ENCODE results near the gene OR10J1.
"Not testable (repeated sequence)": the region's sequence is repeated elsewhere in the genome, so short reads cannot be mapped to it uniquely, and the experiment has no call there.

Gene OR10J1, protein sequence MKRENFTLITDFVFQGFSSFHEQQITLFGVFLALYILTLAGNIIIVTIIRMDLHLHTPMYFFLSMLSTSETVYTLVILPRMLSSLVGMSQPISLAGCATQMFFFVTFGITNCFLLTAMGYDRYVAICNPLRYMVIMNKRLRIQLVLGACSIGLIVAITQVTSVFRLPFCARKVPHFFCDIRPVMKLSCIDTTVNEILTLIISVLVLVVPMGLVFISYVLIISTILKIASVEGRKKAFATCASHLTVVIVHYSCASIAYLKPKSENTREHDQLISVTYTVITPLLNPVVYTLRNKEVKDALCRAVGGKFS

DNA sequence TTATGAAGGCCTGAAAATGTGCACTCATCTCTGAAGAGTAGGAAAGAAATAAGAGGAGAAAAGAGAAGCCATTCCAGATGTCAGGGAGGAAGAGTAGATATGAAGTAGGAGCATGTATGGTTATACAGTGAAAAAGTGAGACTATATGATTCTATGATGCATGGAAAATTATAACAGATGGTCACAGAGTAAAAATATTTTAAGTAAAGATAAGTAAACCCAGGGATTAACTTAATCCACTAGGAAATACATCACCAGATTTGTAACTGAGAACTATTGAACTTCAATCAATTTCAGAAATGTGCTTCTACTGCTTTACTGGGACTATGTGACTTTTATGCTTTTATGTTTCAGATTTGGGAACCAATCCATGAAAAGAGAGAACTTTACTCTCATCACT lies at the start of gene OR10J1:
OR10J1 (plus strand) TSS at position 301 of the 400 bp plus-strand sequence; CDS start at position 371, 70 bp downstream.
- no peak for DNase-seq (ENCODE audit: low read depth in 3 of 3)

DNA sequence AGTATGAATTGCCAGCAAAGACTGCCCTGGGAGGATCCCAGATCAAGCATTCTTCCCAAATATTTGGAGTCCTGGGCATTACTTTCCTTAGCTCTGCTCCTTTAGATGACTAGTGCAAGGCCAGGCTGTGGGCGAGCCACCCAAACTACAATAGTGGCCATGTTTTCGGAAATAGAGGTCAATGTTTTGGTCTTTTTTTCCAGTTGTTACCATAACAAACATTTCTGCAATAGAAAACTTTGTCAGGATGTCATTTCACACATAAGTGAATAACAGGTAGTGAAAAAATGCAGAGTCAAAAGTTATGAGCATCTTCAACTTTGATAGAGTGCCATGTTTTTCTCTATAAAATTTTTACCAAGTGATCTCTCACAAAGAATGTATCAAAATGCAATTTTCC lies 32.7 kb upstream of the OR10J1 start:
- DNase-seq (ENCODE audit: low read depth in 3 of 3), result no peak

DNA sequence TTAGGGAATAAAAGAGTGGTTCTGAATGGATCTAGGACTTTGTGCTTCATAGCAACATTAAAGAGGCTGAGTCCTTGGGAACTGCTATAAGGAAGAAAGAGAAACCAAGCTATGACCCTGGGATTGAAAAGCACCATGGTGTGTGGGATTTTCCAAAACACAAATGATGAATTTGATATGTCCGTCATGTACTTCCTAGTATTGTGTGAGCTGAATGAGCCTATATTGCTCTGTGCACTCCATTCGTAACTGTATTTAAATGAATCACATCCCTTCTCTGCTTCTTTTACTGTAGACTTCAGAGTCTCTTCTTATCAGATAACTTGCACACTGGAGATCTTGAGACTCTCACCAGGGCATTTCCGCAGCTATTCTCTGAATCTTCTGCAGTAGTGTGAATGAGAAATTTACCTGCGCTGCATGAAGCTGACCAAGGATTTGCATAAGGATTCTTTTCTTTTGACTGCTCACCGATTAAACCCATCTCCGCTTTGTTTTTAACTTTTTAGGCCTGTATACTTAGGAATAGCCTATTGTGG lies 30.6 kb upstream of the OR10J1 start:
- DNase-seq (ENCODE audit: low read depth in 3 of 3), result no peak

DNA sequence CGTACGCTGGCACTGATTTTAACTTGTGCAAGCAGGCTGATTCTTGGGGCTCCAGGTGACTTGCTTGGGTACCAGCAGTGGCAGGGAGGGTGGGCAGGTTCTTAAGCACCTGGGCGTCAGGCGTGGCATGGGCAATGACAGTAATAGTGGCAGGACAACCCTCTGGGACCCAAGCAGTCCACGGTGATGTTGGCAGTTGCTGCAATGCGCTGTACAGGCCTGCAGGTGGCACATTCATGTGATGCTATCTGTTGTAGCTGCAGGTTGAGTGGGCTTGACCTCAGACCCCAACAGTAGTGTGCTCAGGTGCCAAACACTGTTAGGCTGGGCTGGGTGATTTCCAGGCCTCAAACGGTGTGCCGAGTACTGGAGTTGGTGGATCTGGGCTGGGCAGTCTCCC lies 17.7 kb upstream of the OR10J1 start:
- no peak for DNase-seq (ENCODE audit: low read depth in 3 of 3)

DNA sequence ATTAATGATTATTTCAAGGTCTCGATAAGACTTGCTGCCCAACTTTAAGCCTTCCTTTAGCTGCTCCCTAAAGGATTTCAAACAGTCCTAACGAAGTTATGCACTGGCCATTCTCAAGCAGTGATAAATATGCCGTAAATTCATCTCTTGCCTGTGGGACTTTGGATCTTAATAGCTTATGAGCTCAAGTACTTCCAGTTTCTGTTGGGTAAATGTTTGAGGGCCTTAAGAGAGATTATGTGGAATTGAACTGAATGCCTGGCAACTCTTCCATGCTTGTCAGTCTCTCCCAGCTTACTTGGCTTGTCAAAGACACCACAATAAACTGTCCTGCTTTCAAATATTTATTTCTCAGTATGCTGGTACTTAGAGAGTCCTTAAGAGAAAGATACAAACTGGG lies 11.0 kb upstream of the OR10J1 start:
- no peak for DNase-seq (ENCODE audit: low read depth in 3 of 3)

DNA sequence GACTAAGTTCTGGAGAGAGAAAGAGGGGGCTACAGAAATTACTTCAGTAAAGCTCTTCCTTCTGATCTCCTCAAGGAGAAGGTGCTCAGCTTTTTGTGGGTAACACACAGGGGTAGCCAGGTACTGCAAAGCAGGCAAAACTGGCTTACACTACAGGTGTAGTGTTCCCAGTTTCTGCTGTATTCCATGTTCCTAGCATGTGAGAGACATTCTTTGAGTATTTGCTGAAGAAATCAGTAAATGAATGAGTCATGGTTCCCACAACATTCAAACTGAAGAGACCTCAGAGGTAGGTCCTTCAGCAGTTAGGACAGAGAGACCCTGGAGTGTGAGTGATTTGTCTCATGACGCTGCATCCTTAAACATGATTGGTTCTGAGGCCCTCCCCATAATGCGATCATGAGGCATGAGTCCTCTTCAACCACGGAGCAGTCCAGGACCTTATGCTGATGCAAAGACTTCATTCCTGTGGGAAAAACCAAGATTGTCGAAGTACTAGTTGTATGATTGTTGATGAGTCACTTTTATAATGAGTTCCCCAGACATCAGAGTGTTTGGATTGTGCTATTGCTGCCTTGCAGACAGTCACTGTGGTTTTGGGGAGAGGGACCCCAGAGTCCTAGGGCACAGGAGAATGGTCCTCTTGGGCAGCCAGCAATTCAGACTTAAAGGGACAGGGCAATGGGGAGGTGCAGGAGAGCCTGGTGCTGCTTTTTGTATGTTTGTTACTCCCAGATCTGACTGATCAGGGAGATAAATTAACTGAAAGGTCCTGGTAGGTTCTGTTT lies 10.3 kb upstream of the OR10J1 start:
- no peak for DNase-seq (ENCODE audit: low read depth in 3 of 3)

DNA sequence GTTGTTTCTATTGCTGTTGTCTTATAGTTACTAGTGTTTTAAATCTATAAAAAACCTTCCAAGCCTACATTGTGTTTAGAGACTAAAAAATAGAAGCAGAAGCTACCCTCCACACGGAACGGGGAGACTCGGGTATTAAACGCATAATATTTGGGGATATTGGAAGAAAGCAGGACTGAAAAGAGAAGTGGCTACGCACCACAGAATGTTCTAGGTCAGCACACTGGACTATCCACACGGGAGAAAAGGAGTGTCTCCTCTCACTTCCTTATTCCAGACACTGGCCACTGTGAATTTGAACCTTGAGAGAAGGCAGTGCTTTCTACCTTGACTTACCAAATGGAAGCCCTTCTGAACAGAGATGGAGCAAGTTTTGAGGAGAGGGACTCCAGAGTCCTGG lies 8.5 kb upstream of the OR10J1 start:
- DNase-seq (ENCODE audit: low read depth in 3 of 3), result no peak

DNA sequence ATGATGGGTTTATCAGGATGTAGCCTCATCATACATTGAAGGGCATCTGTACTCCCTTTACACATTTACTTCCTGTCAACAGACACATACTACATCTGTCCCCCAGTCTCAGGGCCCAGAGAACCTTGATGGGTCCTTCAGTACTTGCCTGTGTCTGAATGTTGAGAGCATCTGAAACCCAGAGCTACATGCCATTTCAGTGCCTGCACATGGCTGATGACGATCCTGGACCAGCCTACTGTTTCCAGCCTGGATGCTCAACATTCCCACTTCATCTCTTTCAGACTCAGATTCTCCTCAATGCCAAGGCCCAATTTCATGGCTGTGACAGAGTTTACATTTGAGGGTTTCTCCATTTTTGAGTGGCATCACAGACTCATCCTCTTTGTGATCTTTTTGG lies 7.6 kb upstream of the OR10J1 start, which contains the start of gene OR10J4:
OR10J4 (plus strand) TSS at position 301 of the 400 bp plus-strand sequence.
- no peak for DNase-seq (ENCODE audit: low read depth in 3 of 3)

DNA sequence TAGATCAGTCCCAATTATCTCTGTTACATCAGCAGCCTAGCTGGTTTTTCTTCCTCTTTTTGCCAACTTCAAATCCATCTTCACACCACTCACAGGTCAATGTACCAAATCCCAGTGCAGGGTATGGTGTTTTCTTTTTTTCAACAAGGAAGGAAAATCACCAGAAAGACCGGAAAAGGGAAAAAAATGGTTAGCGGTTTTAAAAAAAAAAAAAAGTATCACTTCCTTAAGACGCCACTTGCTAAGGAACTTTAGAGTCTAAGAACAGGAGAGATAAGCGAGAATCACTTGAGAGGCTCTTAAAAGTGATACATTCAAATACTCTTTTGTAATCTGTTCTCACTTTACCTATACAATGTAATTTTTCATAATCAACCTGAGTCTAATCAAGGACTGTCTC lies 3.1 kb upstream of the OR10J1 start:
- no peak for DNase-seq (ENCODE audit: low read depth in 3 of 3)

DNA sequence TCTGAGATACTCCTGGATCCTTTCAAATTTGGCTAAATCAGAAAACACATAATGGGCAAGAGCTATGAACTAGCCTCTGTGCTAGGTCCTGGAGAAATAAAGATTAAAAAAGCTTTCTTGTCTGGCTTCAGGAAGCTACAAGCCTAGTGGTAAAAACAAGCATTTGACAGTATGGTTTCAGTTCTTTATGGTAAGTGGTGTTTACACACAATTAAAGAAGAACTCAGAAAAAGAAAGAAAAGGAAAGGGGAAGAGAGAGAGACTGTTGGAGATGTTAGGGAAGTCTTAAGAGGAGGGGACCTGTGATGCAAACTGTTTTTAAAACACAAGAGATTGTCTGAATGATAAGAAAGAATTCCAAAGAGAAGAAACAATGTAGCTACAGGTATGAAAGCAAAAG lies 1.8 kb downstream of the OR10J1 start:
- DNase-seq (ENCODE audit: low read depth in 3 of 3), result no peak

DNA sequence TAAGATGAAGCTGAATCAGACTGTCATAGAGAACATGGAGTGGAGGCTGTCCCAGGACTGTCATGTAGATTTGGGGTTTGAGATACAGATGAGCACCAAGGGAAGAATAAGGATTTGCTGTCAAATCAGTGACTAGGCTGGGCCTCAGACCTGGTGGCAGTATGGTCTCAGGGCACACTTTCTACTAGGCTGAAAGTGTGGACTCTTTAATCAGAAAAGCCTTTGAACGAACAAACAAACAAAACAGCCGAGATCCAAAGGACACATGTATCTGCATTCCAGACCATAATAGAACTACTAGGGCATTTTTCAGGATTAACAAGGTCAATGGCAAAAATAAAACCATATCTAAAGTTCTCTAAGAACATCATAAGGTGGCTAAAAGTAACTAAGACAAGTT lies 2.9 kb downstream of the OR10J1 start:
- no peak for DNase-seq (ENCODE audit: low read depth in 3 of 3)

DNA sequence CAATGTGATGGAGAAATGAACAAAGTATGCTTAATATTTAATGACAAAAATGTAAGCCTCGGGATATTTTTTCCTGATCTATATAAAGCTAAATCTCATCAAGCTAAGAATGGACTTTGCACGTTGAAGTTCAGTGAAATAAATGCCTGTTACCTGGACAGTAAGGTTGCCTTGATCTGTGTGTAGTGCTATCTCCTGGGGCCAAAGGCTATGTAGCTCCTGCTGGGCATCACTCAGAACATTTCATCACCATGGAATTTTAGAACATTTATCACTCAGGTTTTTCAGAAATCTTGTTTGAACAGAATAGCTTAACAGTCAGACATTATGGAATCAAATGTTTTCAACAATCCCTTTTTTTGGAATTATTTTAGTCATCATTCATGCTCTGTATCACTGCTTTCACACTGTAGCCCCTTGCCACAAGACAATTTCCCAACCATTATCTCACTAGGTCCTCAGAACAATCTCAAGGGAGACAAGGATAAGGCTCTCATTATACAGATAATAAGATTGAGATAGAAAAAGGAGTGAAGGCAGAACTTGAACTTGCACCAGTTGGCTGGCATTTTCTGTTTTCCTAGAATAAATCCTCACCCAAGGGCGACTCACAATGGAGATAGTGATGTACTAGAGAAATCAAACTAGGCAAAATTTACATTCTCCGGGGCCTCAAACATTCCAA lies 3.7 kb downstream of the OR10J1 start:
- DNase-seq (ENCODE audit: low read depth in 3 of 3), result no peak

DNA sequence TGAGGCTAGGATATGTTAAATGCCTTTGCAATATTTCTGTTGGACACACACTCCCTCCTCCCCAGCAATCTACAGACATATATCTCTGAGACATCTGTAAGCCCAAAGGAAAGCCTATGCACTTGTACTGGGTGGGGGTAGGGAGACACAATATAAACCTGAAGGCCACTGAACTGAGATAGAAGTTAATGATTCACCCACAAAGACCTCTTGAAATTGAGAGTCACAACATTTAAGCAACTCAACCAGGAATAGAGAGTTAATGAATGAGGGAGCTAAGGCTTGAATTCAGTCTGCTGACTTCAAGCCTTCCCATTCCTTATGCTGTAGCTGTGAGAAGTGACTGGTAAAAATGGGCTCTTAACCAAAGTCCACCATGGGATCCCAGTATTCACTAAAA lies 5.0 kb downstream of the OR10J1 start:
- DNase-seq (ENCODE audit: low read depth in 3 of 3), result no peak

DNA sequence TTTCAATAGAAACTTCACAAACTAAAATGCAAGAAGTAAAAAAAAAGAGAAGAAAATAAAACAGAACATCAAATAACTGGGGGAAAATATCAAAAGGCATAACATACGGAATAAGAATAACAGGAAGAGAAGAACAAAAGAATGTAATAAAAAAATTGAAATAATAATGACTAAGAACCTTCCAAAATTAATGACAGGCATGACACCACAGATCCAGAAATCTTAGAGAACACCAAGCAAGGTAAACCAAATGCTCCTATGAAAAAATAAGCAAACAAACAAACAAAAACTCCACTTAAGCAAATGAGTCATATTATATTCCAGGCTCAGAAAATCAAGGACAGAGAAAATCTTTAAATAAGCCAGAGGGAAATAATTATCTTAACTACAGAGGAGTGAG lies 8.7 kb downstream of the OR10J1 start:
- DNase-seq (ENCODE audit: low read depth in 3 of 3), result no peak

DNA sequence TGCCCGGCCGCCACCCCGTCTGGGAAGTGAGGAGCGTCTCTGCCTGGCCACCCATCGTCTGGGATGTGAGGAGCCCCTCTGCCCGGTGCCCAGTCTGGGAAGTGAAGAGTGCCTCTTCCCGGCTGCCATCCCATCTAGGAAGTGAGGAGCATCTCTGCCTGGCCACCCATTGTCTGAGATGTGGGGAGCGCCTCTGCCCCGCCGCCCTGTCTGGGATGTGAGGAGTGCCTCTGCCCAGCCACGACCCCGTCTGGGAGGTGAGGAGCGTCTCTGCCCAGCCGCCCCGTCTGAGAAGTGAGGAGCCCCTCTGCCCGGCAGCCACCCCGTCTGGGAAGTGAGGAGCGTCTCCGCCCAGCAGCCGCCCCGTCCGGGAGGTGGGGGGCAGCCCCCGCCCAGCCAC lies 10.1 kb downstream of the OR10J1 start:
- not testable (repeated sequence) for DNase-seq (ENCODE audit: low read depth in 3 of 3)

DNA sequence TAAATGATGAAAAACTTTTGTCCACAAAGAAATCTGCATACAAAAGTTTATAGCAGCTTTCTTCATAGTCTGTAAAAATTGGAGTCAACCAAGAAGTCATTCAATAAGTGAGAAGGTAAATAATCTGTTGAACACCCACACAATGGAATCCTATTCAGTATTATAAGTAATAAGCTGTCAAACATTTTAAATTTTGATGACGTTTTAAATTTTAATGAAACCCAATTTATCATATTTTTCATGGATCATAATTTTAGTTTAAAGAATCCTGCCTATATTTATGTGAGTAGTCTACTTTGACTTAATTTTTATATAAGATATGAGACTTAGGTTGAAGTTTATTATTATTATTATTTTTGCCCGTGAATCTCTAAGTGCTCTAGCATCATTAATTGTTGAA lies 20.0 kb downstream of the OR10J1 start:
- DNase-seq (ENCODE audit: low read depth in 3 of 3), result no peak

DNA sequence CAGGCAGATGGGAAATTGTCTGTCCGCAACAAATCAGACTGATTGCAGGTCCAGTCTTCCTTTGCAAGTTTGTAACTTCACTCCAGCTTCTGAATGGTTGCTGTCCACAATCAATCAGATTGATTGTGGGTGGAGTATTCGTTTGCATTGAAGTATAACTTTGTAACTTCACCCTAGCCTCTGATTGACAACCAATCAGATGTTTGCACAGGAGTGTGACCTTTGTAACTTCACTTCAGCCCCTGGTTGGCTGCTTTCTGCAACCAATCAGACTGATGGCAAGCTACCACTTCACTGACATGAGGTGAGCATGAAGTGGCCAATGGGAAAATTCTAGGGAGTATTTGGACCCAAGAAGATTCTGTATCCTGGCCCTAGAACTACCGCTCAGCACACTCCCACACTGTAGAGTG lies 25.7 kb downstream of the OR10J1 start:
- DNase-seq (ENCODE audit: low read depth in 3 of 3), result no peak

DNA sequence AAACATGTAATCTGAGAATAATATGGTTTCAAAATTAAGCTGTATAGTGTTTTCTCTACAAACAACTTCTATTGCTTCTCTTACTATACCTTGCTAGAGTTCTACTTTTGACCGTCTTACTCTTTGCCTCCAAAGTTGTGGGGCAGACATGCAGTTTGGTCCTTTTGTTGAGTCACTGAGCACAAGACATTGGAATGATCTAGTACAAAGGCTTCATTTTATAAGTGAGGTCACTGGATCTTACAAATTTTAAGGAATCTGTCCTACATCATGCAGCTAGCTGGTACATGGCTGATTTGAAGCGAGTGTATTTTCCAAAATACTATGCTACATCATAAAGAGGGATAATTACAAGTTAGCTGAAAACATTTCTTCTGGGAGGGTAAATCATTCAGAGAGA lies 28.8 kb downstream of the OR10J1 start:
- DNase-seq (ENCODE audit: low read depth in 3 of 3), result no peak

DNA sequence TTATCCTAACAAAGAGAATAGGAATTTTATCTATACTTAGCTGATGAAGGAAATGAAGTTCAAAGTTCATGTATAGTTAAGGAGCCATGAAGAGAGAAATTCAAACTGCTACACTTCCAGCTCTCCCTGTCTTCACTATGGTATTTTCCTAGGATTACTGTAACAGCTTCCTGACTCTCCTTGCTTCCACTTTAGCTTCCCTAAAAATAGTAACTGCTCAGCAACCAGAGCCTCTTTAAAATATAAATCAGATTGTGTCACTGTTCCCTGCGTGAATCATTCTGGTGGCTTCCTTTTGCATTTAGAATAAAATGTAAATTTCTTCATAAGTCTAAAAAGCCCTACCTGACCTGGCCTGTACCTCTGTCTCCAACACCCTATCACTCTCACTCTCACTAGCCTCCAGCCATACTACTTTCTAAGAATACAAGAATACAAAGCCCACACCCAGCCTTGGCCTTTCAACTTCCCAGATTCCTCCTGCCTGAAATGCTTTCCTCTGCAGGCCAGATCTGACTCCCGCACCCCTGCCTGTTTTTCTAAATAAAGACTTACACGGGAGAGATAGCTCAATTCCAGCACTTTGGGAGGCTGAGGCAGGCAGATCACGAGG lies 30.5 kb downstream of the OR10J1 start:
- DNase-seq (ENCODE audit: low read depth in 3 of 3), result no peak

DNA sequence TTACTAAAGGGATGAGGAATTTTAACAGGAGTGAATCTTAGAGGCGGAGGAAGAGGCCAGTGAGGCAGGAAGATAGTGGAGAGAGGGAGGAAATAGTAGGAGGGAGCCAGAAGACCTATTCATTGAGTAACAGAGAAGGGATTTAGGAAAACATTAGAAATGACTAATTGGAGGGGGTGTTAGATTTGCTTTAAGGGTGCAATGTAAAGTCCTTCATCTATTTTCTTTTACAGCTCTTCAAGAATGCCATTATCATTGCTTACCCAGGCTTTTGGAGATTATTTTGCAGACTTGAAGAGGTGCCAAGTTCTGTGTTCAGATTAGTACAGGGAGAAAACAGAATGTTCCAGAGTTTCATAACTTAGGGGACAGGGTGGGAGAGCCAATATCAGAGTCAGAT lies 33.8 kb downstream of the OR10J1 start:
- DNase-seq (ENCODE audit: low read depth in 3 of 3), result no peak

DNA sequence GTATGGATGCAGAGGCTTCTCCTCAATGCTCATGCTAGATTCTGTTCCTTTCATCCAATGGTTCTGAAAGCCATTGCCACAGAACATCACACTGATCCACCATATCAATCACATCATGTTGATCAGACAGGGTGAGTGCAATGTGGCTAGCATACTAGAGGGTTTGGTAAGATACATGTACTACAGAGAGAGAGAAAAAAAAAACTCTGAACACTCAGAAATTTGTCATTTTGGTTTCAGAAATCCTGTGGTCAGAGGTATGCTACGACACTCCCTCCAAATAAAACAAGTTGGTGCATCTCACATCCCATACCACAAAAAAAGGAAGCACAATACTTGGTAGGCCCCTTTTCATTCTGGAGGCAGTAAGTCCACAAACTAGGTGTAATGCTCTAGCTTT lies 35.4 kb downstream of the OR10J1 start:
- no peak for DNase-seq (ENCODE audit: low read depth in 3 of 3)

DNA sequence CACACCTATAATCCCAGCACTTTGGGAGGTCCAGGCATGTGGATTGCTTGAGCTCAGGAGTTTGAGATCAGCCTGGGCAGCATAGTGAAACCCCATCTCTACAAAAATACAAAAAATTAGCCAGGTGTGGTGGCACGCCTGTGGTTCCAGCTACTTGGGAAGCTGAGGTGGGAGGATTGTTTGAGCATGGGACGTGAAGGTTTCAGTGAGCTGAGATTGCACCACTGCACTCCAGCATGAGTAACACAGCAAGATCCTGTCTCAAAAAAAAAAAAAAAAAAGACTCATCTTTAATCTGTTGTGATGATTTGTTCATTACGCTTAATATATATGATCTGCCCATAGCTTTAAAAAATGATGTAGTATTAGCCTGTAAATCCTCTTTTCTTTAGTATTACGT lies 44.0 kb downstream of the OR10J1 start:
- no peak for DNase-seq (ENCODE audit: low read depth in 3 of 3)

Measured in stimulated activated CD4-positive, alpha-beta T cell treated with anti-CD3 and anti-CD28 coated beads, TNF-alpha, amount 100 ng/mL, for 48 hours (primary cell).